ENCODE data around the gene ARSB.
A peak's percentile ranks its signal among the peaks of the same experiment; 100 is the strongest.
"Not testable (repeated sequence)": the region's sequence is repeated elsewhere in the genome, so short reads cannot be mapped to it uniquely, and the experiment has no call there.

Gene ARSB

DNA sequence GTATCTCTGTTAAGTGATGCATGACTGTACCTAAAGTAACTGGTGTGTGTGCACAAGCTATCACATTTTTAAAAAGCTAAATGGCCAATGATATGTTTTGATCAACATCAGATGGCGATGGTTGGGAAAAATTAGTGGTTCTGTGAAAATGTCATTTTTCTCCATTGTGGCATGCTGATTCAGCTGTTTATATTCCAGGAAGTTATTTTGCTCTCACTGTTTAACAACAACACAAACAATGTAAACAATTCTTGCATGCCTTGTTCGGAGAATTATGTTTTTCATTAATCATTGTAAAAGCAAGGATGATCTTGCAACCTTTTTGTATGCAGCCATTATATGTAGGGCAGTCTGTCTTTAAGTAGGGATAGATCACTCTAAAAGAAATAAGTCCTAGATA lies 230.5 kb downstream of the ARSB start:
- DNase-seq (ENCODE audit: low read depth, low spot score) = no peak

DNA sequence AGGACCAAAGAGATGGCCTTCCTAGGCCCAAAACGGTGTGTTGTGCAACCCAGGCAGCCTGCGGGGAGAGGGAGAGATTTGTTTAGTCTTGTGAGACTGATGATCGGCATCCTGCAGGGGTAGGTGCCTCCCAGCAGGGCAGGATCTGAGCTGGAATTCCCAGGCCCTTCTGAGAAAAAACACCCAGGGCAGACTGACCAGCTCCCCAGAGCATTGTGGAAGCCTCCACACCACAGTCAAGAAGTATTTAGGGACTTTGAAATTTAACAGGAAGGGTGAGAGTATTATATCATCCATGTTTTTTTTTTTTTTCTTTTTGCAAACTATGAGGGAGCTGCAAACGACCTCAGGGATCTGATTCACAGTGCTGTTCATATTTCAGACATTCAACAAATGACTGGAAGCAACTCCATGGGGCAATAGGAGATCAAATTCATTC lies 232.0 kb downstream of the ARSB start:
- DNase-seq (ENCODE audit: low read depth, low spot score) = peak; percentile 25

DNA sequence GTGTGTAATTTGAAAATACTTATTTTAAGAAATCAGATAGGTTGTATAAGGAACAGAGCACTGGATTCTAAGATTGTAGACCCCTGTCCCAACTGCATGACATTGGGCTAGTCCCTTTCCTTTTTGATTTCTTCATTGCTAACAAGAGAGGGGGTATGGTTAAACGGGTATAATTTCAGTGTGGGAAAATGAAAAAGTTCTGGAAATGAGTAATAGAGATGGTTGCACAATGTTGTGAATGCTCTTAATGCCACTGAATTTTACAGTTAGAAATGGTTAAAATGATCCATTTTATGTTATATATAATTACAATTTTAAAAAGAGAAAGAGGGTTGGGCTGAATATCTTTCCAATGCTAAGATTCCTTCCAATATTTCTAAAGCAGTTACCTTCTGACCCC lies 233.2 kb downstream of the ARSB start:
- no peak for DNase-seq (ENCODE audit: low read depth, low spot score)

DNA sequence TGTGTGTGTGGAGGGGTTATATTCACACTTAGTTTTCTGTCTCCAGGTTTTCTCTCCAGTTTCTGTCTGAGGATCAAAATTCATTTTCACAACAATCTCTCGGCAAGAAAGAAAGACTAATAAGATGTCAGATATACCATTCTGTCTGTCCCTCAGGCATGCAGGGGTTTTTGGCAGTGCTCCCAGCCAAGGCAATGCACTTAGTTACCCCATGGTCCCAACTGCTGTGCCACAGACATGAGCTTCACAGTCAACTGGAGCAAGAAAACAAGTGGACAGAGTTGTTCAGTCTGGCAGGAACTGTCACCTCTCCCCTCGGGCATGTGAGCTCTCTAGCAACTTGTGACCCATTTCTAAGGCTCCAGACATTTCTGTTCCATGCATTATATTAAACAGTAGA lies 234.8 kb downstream of the ARSB start:
- DNase-seq (ENCODE audit: low read depth, low spot score) = no peak

DNA sequence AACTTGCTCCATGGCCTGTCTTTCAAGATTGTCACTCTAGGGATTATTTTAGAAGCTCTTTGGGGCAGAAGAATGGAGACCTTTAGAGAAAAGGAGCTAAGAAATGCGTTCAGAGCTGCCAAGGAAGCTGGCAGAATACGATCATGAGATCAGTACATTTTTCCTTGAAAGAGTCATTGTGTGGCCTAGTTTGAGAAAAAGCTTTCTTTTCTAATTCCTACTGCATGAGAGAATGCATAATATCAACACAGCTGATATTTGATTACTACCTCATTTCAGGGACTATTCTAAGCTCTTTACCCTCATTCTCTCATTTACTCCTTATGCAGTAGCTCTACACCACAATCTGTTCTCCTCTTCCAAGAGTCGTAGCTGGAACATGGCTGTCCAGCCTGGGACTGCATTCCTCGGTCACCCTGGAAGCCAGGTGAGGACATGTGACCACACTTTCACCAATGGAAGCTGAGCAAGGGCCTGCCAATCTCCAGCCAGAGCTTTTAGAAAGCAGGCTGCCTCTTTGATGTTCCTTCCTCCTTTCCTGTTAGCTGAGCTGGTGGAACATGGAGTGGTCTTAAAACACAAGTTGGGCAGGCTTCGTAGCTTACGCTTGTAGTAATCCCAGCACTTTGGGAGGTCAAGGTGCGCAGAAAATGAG lies 237.3 kb downstream of the ARSB start:
- DNase-seq (ENCODE audit: low read depth, low spot score) = peak; percentile 25

DNA sequence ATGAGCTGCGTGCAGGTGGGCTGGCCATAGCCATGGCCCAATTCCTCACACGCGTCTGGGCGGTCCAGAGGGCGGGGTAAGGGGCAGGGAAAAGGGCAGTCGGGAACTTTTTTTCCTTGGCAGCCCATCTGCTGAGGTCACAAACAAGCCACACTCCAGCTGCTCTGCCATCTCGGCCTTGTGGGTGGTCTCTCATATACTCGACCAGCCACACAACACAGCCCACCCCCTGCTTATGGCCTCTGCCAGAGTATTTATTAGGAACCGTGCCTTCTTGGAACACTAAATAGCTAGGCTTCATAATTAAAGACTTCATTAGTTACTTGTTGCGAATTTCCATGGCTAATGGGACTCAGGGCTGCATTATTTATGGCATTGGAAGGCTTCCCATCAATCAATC lies 238.1 kb downstream of the ARSB start:
- no peak for DNase-seq (ENCODE audit: low read depth, low spot score)

DNA sequence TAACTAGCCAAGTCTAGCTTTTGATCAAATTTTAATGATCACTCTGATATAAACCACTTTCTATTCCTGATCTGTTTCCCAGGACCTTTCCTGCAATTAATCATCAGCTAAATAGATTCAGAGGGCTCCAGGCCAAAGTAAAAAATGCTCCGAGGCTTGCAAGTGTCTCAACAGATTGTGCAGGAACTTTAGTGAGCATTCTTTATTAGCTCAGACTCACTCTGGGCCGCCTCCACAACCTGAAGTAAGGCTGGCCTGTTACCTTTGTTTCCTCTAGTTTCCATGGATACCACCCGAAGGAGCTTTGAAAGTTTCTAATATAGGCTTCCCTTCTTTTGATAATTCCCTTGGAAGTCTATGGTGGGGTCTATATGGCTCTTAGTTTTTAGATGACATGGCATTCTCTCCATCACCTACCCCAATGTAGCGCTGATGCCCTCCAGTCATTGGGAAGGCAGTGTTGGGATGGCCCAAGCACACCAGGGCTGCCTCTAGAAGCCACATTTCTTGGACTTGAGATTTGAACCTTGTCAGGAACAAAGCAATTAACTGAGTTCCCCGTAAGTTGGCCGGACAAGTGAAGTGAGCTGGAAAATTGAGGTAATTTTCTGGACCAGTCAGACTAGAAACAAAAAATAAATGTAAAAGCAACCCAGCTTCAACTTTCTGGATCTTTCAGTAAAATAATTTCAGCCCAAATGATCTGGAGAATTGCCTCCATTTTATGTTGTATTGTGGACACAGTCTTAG lies 238.9 kb downstream of the ARSB start:
- no peak for DNase-seq (ENCODE audit: low read depth, low spot score)

DNA sequence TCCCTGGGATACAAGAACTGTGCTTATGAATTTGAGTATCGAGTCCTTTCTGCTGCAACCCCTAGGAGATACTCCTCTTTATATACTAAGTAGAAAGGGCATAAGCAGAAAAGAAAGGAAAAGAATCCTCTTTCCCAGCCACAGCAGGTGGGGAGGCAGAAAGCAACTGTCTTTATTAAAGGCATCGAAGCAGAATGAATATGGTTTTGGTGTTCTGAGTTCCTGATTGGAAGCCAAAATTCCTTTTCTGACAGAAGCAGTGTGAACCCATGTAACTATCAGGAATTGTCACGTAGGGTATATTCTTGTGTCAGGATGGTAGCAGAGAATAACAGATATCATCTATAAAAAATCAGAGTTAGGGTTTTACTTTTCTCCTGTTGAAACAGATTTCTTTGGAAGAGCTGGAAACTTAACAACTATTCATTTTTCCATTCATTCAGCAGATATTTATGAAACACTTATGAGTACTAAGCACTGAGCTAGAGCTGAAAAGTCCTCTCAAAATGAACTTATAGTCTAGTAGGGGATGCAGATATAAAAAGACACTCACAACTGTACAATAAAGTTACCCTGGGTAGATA lies 240.1 kb downstream of the ARSB start:
- DNase-seq (ENCODE audit: low read depth, low spot score) = no peak

DNA sequence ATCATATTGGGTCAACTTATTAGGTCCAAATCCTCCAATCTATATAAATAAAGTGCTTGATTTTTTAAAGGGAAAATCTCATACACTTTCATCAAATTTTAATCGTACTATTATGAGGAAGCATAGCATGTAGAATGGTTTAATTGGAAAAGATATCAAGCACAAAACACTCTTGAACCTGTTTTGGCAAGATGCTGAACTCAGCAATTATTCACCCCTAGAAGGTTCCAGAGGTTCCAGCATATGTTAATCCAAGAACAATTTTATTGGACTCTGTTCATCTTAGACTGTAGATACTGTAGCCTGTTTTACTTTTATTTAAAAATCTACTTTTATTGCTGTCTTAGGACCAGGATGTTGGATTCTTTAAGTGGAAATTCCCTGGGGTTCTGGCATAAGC lies 244.1 kb downstream of the ARSB start:
- no peak for DNase-seq (ENCODE audit: low read depth, low spot score)

DNA sequence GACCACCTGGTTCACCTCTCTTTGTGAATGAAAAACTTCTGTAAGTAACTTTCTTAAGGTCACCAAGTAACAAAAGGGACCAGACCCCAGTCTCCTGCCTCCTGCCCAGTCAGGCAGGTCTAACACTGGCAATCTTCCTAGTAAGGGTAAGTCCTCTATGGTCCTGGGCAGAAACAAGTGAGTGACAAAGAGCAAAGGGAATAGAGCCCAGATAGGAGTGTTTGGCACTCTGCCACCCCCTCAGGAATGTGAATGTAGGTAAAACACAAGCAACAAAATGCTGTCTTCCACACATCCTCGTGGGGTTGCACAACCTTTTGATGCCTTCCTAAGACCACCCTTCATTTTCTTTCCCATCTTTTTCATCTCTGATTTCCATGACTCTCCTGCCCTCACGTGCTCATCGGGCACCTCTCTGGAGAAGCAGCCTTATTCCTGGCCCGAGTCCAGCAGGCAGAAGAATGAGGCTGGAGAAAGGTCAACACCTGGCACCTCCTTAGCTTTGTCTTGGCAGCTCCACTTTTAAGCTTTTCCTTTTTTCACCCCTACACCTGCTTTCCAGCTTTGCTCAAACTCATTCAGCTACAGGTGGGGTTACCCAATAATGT lies 246.3 kb downstream of the ARSB start:
- no peak for DNase-seq (ENCODE audit: low read depth, low spot score)

DNA sequence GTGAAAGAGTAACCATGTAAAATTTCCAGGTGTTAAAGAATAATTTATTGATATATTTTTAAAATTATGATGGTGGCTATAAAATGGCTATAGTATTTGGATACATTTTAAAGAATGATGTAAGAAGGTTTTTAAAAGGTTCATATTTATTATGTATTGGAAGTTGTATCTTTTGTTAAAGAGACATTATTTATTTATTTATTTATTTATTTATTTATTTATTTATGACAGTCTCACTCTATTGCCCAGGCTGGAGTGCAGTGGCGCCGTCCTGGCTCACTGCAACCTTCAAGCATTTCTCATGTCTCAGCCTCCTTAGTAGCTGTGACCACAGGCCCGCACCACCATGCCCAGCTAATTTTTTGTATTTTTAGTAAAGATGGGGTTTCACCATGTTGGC lies 247.0 kb downstream of the ARSB start:
- no peak for DNase-seq (ENCODE audit: low read depth, low spot score)

DNA sequence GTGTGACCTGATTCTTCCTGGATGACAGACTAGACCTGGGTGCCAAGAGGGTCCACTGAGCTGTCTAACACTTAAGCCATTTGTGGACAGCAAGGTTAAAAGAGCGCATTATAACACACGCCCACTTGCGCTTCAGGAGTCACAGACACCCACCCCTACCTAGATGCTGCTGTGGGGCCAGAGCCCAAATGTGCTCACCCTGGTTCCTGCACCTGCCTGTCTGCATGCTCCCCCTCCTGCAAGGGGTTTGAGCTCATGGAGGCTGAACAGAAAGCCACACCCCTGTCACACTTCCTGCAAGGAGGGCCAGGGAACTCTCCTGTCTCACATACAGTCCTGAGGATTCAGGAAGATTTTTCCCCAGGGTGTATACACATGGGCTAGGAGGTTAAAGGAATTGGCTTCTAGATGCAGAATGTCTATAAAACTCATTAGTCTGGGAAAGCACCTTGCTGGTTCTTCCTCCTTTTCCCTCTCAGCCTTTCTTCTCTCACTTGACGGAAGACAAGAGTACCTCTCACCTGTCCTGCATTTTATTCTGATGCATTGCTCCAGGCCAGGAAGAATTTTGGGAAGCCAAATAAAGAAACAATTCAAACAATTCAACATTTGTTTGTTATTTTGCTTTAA lies 249.2 kb downstream of the ARSB start:
- no peak for DNase-seq (ENCODE audit: low read depth, low spot score)

DNA sequence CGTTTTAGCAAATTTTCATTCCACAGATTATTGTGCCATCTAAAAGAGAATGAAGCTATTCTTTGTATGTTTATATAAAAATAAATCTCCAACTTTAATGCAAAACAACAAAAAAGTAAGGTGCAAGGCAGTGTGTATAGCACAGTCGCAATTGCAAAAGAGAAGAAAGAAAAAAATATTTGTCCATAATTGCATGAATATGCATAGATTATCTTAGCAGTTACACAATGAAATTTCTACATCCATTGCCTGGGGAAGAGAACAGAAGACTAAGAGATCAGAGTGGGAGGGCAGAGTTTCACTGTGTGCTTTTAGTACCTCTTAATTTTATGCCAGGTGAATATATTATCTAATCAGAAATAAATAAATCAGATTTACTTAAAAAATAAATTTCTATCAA lies 250.2 kb downstream of the ARSB start:
- no peak for DNase-seq (ENCODE audit: low read depth, low spot score)

DNA sequence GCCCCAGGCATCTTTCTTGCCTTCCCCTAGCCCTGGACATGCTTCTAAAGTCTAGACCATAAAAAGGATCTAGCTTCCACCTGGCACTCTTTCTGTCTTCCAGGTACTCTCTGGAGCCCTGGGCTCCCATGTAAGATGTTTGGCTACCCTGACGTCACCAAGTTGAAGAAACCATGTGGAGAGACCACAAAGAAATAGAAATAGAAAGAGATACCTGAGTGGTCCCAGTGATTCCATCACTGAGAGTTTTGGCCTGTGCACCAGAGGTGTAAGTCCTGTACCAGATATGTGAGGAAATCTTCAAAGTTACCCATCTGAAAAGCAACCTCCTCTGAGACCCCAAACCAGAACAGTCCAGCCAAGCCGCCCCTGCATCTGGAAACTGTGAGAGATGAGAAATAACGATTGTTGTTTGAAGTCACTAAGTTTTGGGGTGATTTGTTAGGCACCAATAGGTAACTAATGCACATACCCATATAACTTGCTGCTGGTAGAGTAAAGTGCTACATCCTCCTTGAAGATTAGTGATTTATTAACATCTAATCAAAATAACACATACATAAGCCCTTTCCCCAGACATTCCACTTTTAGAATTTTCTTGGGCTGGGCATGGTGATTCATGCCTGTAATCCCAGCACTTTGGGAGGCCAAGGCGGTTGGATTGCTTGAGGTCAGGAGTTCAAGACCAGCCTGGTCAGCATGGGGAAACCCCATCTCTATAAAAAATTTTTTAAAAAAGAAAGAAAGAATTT lies 250.8 kb downstream of the ARSB start:
- no peak for DNase-seq (ENCODE audit: low read depth, low spot score)

DNA sequence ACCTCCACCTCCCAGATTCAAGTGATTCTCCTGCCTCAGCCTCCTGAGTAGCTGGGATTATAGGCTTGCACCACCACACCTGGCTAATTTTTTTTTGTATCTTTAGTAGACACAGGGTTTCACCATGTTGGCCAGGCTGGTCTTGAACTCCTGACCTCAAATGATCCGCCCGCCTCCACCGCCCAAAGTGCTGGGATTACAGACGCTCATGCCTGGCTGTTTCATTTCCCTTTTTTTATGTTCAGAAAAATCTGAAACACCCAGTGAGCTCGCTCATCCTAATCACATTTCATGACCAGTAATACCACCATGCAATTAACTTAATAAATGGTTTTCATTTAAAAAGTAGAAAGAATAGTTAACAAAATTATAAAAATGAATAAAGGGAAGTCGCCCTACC lies 252.4 kb downstream of the ARSB start:
- DNase-seq (ENCODE audit: low read depth, low spot score) = not testable (repeated sequence)

DNA sequence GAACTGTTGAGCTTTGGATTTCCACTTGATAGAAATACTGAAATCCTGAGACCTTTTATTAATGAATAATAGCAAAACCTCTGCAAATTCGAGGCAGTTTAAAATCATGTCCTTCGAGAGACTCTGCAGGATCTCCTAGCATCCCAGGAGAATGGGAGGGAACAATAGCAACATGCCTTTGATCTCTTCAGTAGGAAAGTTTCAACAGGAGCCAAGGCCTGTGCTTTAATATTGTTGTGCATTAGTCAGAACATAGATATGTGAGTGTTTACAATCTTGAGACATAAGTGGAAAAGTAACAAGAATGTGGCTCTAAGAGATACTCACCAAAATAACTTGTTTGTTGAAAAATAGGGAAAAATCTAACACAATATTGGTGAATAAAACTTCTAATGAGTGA lies 253.2 kb downstream of the ARSB start:
- DNase-seq (ENCODE audit: low read depth, low spot score) = no peak

DNA sequence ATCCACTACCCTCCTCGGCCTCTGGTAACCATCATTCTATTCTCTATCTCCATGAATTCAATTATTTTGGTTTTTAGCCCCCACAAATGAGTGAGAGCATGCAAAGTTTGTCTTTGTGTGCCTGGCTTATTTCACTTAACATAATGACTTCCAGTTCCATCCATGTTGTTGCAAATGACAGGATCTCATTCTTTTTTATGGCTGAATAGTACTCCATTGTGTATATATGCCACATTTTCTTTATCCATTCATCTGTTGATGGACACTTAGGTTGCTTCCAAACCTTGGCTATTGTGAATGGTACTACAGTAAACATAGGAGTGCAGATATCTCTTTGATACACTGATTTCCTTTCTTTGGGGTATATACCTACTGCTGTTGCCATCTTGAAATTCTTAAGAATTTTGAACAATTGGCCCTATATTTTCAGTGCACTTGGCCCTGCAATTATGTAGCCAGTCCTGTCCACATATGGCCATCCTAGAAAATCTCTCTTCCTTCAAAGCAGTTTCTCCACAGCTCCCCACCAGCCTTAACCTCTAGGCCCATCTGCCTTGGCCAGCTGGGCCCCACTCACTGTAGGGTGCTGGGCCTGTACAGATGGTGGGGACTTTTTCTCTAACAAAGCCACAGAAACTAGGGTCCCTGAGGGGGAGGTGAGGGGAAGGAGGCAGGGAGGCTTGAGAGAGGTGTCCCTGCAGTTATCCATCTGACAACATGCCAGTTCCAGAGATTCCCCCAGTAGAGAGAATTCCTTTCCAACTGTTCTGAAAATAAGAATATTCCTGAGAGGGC lies 254.6 kb downstream of the ARSB start:
- no peak for DNase-seq (ENCODE audit: low read depth, low spot score)

DNA sequence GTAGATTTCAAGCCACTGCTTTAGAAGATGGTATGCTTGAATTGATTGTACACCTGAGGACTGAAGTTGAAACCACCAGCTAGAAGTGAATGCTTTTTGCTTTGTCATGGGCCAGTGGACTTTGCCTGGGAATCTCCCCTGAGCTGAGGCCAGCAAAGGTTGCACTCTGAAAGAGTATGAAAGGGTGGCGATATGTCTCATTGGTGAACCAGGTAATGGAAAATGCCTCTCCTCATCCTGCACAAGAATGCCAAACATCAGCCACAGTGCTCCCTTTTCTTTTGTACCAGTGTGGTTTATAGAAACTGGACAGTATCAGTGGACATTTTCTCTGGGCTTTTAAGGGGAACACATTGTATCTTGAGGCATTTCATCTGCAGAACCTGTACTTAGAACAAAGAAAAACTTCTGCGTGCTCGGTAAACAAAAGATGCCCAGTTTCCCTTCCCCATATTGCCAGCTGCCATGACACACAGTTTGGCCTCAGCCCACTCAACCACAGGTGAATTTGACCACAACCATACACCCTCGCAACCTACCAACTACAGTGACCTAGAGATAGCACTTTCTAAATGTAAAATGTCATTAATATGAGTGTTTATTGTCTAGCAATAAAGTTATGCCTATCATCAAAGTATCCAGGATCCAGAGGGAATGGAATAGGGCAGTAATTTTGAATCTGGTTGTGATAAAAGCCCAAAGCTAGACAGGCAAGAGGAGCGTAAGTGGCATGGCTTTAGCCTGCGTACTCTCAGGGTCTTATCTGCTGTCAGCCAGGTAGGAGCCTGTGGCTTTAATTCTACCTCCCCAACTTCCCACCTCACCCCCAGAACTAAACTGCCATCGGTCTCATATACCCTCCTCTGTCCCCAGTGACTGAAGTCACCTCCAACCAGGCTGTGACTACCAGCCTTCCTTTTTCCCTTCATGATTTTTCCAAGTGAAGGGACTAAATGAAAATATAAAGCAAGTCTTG lies 257.0 kb downstream of the ARSB start:
- DNase-seq (ENCODE audit: low read depth, low spot score) = no peak
